Tongue (tissue), 2 donors: ENCODE results near the gene TOM1L2. TPM values are rescaled to one million over a fixed set of nuclear protein-coding genes. Genes with fewer than 3 reads are reported as not detected.
"Not testable (repeated sequence)": the region's sequence is repeated elsewhere in the genome, so short reads cannot be mapped to it uniquely, and the experiment has no call there.

ENCODE experiments used
- DNase-seq: peaks from one replicate; pipeline ENCODE4 v3.0.0-alpha.2; 2015
- total RNA-seq: library from RNA; depleted of rRNA; stranded (reverse); fragments of >200 nt; gene quantifications from one replicate; pipeline ENCODE4 v1.2.3, GENCODE V29; 2014

TOM1L2 gene
- total RNA-seq, 1 donor from 2014 or later, result 26.8 TPM

DNA sequence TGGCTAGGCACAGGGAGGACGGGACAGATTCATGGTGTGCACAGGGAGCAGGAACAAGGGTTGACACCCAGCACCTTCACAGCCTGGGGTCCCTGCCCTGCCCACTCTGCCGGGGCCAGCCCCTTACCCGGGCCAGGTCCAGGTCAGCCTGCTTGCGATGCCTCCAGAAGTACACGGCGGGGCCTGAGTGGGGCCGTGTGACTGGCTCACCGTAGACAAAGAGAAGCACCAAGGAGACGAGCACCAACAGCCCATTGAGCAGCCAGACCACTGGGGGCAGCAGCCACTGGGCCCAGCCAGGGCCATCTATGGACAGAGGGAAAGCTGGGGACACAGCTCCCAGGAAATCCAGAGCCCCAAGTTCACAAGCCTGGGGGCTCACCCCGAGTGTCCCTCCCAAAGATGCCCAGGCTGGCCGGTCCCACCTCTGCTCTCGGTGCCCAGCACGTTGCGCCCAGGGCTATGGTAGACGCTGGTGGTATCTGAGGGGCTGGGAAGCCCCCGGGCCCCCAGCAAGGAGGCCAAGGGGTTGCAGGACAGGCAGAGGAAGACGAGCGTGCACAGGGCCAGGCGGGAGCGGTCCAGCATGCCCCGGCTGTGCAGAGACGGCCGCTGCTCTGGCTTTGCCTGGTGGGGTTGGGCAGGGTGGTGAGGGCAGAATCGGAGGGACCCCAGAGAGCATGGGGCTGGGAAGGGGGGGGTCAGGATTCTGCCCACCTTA is 155.2 kb downstream of the TOM1L2 start:
- DNase-seq, result no peak

DNA sequence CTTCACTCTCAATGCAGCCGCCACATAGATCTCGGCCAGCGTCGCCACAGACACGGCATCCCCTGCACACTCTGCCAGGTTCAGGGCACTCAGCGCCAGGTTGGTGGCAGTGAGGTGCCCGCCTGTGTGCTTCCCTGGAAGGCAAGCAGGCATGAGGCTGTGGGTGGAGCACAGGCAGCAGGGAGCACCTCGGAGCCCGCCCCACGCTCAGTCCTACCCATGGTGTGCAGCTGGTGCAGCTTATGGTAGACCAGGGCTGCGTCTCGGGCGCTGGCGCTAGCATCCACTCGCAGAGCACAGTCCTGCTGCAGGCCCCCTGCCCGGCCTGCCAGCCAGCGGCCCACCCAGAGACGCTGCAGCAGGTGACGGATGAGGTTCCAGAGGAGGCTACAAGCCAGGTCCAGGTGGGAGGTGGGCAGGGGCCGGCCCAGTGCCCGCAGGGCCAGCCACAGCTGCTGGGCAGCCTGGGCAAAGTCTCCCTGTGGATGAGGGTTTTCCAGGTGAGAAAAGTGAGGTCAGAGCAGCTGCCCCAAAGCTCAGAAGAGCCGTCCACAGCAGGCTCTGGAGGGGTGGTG is 155.9 kb downstream of the TOM1L2 start:
- peak; percentile 32 for DNase-seq

- DNase-seq, result no peak
These were observed 156.6 kb downstream of the TOM1L2 start for GRCh38 chr17:17815436-17816200.

- peak; percentile 34 for DNase-seq
These were observed 157.2 kb downstream of the TOM1L2 start for GRCh38 chr17:17815062-17815406.

GRCh38 chr17:17814162-17815061 is 157.8 kb downstream of the TOM1L2 start:
- peak; percentile 40 for DNase-seq

DNA sequence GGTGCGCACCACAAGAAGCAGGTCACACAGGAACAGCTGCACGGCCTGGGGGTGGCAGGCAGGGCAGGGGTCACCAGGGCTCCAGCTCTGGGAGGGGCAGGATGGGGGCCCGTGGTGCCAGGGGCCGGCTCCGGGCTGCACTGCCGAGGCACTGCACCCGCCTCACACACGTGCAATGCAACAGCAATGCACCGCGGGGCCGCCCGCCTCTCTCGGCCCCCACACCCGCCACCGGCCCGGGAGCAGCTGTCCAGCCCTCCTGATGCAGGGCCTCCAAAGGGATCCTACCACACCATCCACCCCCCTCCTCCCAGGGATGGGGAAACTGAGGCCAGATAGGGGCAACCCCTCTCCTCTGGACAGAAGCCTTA is 158.5 kb downstream of the TOM1L2 start:
- DNase-seq, result no peak

- DNase-seq, result no peak
These were observed 159.0 kb downstream of the TOM1L2 start for GRCh38 chr17:17813055-17813724.

- peak; percentile 77 for DNase-seq
These were observed 159.8 kb downstream of the TOM1L2 start for GRCh38 chr17:17812211-17813054.

DNA sequence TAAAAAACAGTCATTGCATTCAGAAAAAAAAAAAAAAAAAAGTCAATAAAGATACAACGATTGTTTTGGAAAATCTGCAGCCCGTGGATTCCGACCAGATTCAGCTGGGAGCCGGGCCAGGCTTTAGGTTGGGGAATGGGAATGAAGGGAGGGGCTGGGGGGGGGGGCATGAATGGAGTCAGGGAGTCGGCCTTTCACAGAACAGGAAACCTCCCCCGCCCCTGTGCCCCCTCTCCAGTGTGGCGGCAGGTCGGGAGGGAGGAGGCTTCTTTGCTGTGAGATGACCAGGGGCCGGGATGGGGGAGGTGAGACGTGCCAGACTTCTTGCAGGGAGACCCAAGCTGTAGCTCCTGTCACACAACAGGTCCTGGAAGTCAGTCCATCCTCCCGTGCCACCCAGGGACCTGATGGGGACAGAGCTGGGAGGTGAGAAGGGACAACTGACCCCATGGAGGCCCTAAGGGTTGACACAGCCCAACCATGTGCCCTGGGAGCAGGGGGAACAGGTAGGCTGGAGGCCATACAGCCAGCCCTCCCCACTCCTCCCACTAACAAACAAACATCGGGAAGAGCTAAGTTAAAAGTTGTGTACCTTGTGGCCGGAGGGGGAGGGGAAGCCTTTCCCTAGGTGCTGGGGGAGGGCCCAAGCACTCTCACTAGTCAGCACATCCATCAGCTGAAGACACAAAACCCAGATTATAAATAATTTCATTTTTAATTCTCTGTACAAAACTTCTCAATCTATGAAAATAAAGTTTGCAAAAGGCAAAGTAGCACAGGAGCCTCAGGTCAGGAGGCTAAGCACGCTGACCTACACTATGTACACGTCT is 160.6 kb downstream of the TOM1L2 start:
- peak; percentile 82 for DNase-seq

- DNase-seq, result no peak
These were observed 161.3 kb downstream of the TOM1L2 start for GRCh38 chr17:17810895-17811248.

DNA sequence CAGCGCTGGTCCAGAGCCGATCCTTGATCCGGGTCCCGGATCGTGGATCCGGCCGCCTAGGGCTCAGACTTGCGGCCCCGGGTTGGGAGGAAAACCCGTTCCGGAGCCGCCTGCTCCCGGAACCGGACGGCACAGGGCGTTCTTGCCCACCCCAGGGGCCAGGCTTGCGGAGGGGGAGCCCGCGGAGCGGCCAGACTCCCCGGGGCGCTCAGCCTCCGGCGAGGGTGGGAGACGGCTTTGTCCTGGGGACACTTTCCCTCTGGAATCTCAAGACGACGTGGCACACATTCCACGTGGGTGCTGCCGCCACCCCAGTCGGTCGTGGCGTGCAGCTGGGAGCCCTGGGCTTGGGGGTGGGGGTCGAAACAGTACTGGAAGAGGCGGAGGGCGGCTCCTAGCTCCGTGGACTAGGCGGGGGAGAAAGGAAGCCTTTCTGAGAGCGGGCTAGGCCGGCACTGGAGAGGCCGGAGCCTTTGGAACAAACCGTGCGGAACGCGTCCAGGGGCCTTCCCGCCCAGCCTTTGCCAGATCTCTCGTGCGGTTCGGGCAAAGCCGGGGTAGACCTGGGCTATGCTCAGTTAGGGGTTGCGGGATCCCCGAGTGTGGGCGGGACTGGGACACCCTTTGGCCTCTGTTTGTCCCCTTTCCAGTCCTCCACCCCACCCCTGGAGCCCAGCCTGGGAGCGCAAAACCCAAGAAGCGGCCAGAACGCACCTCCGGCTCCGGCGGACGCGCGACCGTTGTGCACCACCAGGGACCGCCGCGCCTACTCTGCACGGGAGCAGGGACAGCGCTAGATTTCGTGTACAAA is 161.9 kb downstream of the TOM1L2 start:
- peak; percentile 77 for DNase-seq

DNA sequence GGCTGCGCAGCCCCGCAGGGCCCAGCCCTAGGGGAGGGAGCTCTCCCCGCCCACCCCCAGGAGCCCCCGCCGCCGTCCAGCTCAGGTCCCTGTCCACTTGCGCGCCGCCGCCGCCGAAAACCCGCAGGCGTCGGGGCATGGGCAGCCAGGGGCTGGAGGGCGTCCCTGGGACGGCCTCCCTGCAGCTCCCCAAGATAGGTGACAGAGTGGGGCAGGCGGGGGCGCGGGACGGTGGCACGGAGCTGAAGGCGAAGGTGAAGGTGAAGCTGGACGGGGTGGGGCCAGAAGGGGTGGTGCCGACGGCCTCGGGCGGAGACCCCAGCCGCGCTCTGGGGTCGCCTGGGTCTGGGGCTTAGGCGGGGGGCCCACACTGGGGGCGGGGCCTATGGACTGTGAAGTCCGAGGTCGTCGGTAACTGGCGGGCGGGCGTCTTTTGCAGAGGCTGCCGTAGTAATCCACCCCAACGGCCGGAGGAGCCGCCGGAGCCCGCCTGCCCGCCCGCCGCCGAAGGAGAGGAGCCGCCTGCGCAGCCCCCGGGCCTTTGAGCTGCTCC is 162.6 kb downstream of the TOM1L2 start:
- DNase-seq, result no peak

- no peak for DNase-seq
These were observed 163.3 kb downstream of the TOM1L2 start for GRCh38 chr17:17808706-17809432.

GRCh38 chr17:17808200-17808599 is 164.0 kb downstream of the TOM1L2 start:
- not testable (repeated sequence) for DNase-seq

- DNase-seq, result no peak
These were observed 164.8 kb downstream of the TOM1L2 start for GRCh38 chr17:17807440-17807839.

GRCh38 chr17:17806611-17807274 is 165.5 kb downstream of the TOM1L2 start:
- peak; percentile 72 for DNase-seq

DNA sequence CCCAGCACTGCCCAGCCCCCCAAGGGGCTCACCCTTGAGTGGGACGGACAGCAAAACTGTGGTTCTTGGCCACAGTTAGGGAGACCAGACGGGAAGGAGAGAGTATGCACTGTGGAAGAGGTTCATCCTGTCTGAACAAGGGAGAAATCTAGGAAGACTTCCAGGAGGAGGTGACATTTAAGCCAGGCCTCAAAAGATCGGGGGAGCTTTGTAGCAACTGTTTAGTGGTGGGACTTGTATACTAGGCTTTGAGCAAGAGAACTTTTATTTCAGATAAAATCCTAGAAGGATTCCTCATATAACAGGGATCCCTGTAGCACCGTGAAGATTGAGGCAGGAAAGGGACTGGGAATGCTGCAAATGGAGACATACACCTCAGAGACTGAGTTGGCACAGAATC is 166.2 kb downstream of the TOM1L2 start:
- no peak for DNase-seq

DNA sequence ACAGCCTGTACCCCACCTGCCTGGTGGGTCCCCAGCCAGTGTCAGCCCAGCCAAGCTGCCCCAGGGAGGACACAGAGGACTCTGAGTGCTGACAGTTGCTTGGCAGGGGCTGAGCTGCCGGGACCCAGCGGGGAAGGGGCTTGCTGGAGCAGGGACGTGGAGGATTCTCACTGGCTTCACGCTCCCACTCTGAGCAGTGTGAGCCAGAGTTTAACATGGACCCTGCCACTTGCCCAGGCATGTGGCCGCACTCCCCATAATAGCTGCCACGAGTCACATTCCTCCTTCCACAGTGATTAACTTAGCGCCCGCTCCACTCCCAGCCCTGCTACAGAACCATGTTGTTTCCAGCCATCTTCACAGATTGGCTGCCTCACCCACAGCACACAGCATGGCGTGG is 166.6 kb downstream of the TOM1L2 start:
- no peak for DNase-seq
